ENCODE results near the gene REPIN1. TPM values are rescaled to one million over a fixed set of nuclear protein-coding genes. Genes with fewer than 3 reads are reported as not detected.

REPIN1 gene
- total and polyA plus RNA-seq, 4 donors, result 17.1 to 118 (median 55.1) TPM

DNA sequence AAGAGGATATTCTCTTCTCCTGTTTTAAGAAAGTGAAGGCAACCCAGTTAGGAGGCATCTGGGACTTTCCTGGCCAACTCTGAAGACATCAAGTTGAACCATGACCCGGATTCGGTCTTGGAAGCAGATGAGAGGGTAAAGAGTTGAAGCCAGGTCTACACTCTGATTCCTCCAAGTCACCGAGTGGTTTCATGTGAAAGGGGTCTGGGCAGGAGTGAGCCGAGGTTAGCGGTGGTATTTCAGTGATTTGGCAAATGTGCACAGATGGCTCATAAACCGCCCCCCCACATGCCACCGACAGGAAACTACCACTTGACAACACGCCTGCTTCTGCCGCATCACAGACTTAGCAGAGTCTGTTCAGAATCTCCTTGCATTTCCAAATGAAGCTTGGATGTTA lies 11.4 kb upstream of the REPIN1 start:
- TF ChIP-seq, protein P1, sequence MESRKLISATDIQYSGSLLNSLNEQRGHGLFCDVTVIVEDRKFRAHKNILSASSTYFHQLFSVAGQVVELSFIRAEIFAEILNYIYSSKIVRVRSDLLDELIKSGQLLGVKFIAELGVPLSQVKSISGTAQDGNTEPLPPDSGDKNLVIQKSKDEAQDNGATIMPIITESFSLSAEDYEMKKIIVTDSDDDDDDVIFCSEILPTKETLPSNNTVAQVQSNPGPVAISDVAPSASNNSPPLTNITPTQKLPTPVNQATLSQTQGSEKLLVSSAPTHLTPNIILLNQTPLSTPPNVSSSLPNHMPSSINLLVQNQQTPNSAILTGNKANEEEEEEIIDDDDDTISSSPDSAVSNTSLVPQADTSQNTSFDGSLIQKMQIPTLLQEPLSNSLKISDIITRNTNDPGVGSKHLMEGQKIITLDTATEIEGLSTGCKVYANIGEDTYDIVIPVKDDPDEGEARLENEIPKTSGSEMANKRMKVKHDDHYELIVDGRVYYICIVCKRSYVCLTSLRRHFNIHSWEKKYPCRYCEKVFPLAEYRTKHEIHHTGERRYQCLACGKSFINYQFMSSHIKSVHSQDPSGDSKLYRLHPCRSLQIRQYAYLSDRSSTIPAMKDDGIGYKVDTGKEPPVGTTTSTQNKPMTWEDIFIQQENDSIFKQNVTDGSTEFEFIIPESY (IDR thresholded peaks at IDR 0.05), result no peak
- TF ChIP-seq NR2F2 (IDR thresholded peaks at IDR 0.05), result no peak
- no peak for TF ChIP-seq GABPA (IDR thresholded peaks at IDR 0.05 in 1 of 2, conservative IDR thresholded peaks at IDR 0.05 in 1 of 2)
- no peak for TF ChIP-seq HNF4G (IDR thresholded peaks at IDR 0.05)
- no peak for TF ChIP-seq FOXA2 (IDR thresholded peaks at IDR 0.05)
- TF ChIP-seq TAF1 (conservative IDR thresholded peaks at IDR 0.05), result no peak
- TF ChIP-seq EGR1 (IDR thresholded peaks at IDR 0.05; ENCODE audit: low read depth in 2 of 2), result no peak
- TF ChIP-seq, protein P2, sequence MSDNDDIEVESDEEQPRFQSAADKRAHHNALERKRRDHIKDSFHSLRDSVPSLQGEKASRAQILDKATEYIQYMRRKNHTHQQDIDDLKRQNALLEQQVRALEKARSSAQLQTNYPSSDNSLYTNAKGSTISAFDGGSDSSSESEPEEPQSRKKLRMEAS (IDR thresholded peaks at IDR 0.05), result no peak
- TF ChIP-seq JUND (IDR thresholded peaks at IDR 0.05), result no peak
- TF ChIP-seq, protein P3, sequence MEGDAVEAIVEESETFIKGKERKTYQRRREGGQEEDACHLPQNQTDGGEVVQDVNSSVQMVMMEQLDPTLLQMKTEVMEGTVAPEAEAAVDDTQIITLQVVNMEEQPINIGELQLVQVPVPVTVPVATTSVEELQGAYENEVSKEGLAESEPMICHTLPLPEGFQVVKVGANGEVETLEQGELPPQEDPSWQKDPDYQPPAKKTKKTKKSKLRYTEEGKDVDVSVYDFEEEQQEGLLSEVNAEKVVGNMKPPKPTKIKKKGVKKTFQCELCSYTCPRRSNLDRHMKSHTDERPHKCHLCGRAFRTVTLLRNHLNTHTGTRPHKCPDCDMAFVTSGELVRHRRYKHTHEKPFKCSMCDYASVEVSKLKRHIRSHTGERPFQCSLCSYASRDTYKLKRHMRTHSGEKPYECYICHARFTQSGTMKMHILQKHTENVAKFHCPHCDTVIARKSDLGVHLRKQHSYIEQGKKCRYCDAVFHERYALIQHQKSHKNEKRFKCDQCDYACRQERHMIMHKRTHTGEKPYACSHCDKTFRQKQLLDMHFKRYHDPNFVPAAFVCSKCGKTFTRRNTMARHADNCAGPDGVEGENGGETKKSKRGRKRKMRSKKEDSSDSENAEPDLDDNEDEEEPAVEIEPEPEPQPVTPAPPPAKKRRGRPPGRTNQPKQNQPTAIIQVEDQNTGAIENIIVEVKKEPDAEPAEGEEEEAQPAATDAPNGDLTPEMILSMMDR (IDR thresholded peaks at IDR 0.05; ENCODE audit: low read depth, low read length, missing input control), result no peak
- no peak for TF ChIP-seq FOXA1 (IDR thresholded peaks at IDR 0.05)
- no peak for TF ChIP-seq SP1 (IDR thresholded peaks at IDR 0.05)
- TF ChIP-seq RAD21 (IDR thresholded peaks at IDR 0.05), result no peak
- TF ChIP-seq, protein P4, sequence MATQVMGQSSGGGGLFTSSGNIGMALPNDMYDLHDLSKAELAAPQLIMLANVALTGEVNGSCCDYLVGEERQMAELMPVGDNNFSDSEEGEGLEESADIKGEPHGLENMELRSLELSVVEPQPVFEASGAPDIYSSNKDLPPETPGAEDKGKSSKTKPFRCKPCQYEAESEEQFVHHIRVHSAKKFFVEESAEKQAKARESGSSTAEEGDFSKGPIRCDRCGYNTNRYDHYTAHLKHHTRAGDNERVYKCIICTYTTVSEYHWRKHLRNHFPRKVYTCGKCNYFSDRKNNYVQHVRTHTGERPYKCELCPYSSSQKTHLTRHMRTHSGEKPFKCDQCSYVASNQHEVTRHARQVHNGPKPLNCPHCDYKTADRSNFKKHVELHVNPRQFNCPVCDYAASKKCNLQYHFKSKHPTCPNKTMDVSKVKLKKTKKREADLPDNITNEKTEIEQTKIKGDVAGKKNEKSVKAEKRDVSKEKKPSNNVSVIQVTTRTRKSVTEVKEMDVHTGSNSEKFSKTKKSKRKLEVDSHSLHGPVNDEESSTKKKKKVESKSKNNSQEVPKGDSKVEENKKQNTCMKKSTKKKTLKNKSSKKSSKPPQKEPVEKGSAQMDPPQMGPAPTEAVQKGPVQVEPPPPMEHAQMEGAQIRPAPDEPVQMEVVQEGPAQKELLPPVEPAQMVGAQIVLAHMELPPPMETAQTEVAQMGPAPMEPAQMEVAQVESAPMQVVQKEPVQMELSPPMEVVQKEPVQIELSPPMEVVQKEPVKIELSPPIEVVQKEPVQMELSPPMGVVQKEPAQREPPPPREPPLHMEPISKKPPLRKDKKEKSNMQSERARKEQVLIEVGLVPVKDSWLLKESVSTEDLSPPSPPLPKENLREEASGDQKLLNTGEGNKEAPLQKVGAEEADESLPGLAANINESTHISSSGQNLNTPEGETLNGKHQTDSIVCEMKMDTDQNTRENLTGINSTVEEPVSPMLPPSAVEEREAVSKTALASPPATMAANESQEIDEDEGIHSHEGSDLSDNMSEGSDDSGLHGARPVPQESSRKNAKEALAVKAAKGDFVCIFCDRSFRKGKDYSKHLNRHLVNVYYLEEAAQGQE (IDR thresholded peaks at IDR 0.05), result no peak
- TF ChIP-seq, protein P5, sequence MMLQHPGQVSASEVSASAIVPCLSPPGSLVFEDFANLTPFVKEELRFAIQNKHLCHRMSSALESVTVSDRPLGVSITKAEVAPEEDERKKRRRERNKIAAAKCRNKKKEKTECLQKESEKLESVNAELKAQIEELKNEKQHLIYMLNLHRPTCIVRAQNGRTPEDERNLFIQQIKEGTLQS (IDR thresholded peaks at IDR 0.05), result no peak
- no peak for TF ChIP-seq RXRA (IDR thresholded peaks at IDR 0.05)
- TF ChIP-seq HNF4A (conservative IDR thresholded peaks at IDR 0.05), result no peak
- 55% methylated on average over 9 of the region's 9 CpGs for WGBS
- Histone ChIP-seq H3K9ac (ENCODE audit: low read depth in 1 of 2, low read length in 2 of 2) (no peak overlapping the region), H3K9me3 (ENCODE audit: control insufficient read depth in 4 of 4, low read length in 3 of 4) (no peaks in the 10 kb centered on the region), H3K27ac (ENCODE audit: low read depth in 1 of 2, low read length in 2 of 2) (no peak overlapping the region), H3K27me3 (ENCODE audit: control insufficient read depth in 4 of 4, insufficient read depth in 4 of 4, low read length in 3 of 4) (no peaks in the 10 kb centered on the region), H3K36me3 (ENCODE audit: control insufficient read depth in 4 of 4, insufficient read depth in 3 of 4, low read depth in 1 of 4, low read length in 3 of 4) (no peaks in the 10 kb centered on the region), H3K4me1 (ENCODE audit: control insufficient read depth in 4 of 4, insufficient read depth in 4 of 4, low read length in 3 of 4) (peaks cover 0 to 29% (median 20%) of the 10 kb centered on the region in 4 donors), H3K4me3 (ENCODE audit: low read depth in 1 of 3, low read length in 3 of 3) (no peak overlapping the region)
- DNase-seq (ENCODE audit: low spot score), result no peak
